ENCODE measurements around the gene ADAM11. TPM values are rescaled to one million over a fixed set of nuclear protein-coding genes. Genes with fewer than 3 reads are reported as not detected.

Gene ADAM11
- total and polyA plus RNA-seq, 9 of the 15 experiments (the other 6 are each of a cell fraction or from before 2014, with no cell fraction given) = 0.01 to 0.31 (median 0.14) TPM; not detected in 2

- TF ChIP-seq RNF219 (CRISPR knock-in tag; IDR thresholded peaks at IDR 0.05) (no peak), CBX2 (IDR thresholded peaks at IDR 0.05; ENCODE audit: insufficient read depth, low read length, poor library complexity, severe bottlenecking) (peak; percentile 64), CBX8 (IDR thresholded peaks at IDR 0.05; ENCODE audit: borderline replicate concordance, extremely low read depth, low read depth, low read length, poor library complexity, severe bottlenecking) (peak; percentile 17), CBFB (CRISPR knock-in tag; IDR thresholded peaks at IDR 0.05) (no peak), CUX1 (CRISPR knock-in tag; IDR thresholded peaks at IDR 0.05) (no peak), HDGF (IDR thresholded peaks at IDR 0.05) (no peak), HCFC1 (IDR thresholded peaks at IDR 0.05; ENCODE audit: low read depth, low read length) (no peak), SRF (CRISPR knock-in tag; IDR thresholded peaks at IDR 0.05) (no peak), PYGO2 (tag; IDR thresholded peaks at IDR 0.05) (no peak), GABPB2 (CRISPR knock-in tag; conservative IDR thresholded peaks at IDR 0.05) (no peak), ATF3 (IDR thresholded peaks at IDR 0.05) (0 out of 2 replicates have a peak, but pooled peaks have one; percentile 12), ATF3 (CRISPR knock-in tag; conservative IDR thresholded peaks at IDR 0.05) (no peak), ZBTB7A (IDR thresholded peaks at IDR 0.05; ENCODE audit: borderline replicate concordance, control insufficient read depth, low read depth, low read length) (no peak), PHB (CRISPR knock-in tag; IDR thresholded peaks at IDR 0.05) (no peak), MCM3 (IDR thresholded peaks at IDR 0.05) (no peak), ZNF780A (CRISPR knock-in tag; IDR thresholded peaks at IDR 0.05) (no peak)
Measured at GRCh38 chr17:44820631-44821212, 61.9 kb downstream of the ADAM11 start (continued).
